K562 (cell line): ENCODE measurements around the gene KDM2A. TPM values are rescaled to one million over a fixed set of nuclear protein-coding genes. Genes with fewer than 3 reads are reported as not detected.

ENCODE experiments used
- ATAC-seq: fragments of 200-7000 bp; cut with Tn5 transposase; 3 replicates; pipeline ENCODE4 v1.9.1; 2020; ENCODE audit warnings: moderate library complexity
- BruUV-seq: library from RNA; stranded (reverse); fragments of 400-500 nt; replicated peaks from 2 replicates; lab custom pipeline; 2021; lab: Mats Ljungman, UMichigan
- CTCF ChIA-PET: fragments of 300-600 bp; formaldehyde crosslinking; extraction: SDS; loops from one replicate; lab custom pipeline; 2021; ENCODE audit warnings: low intra/inter-chr PET ratio; lab: Yijun Ruan, JAX
- POLR2A ChIA-PET: fragments of 300-600, 350-650 bp; sonication (Branson Sonifier 250); formaldehyde crosslinking; extraction: SDS; loops from one replicate; lab custom pipeline; 2021; ENCODE audit warnings: antibody characterized with exemption, inconsistent platforms; lab: Yijun Ruan, JAX
- DNase-seq, 4 experiments: peaks; one replicate each; pipeline versions ENCODE4 v3.0.0 to v3.0.0-alpha.2; 2011 to 2018; ENCODE audit warnings: low spot score in 3 of 4, mixed read lengths in 3 of 4; ENCODE audit errors: extremely low read depth in 1 of 4
- FAIRE-seq: peaks from 2 replicates; lab custom pipeline; 2011; peaks lifted over from hg19 to GRCh38; lab: Jason Lieb, UNC
- H2AFZ ChIP-seq: 2 replicates; pipeline ENCODE4 v1.6.0; 2011; ENCODE audit warnings: low read depth, low read length, control low read depth, inconsistent platforms
- H3K27ac ChIP-seq: fragments of 200-600 bp; 3 replicates; pipeline ENCODE4 v1.8.0; 2011; ENCODE audit warnings: low read depth, mild to moderate bottlenecking, control low read depth, inconsistent platforms, low read length, moderate library complexity, mixed read lengths; ENCODE audit errors: extremely low read depth
- H3K27me3 ChIP-seq, 2 experiments: fragments of 300-600 bp in 1 of 2; 2 replicates in 1 of 2; 3 replicates in 1 of 2; pipeline versions ENCODE4 v1.6.0 to v1.8.0; 2011; ENCODE audit warnings: inconsistent platforms in 2 of 2, low read length in 2 of 2, mild to moderate bottlenecking in 1 of 2, mixed read lengths in 1 of 2, moderate library complexity in 1 of 2; ENCODE audit not compliant: control insufficient read depth in 2 of 2, insufficient read depth in 2 of 2
- H3K36me3 ChIP-seq: fragments of 300-600 bp; 3 replicates; pipeline ENCODE4 v1.8.0; 2011; ENCODE audit warnings: mild to moderate bottlenecking, low read length, inconsistent platforms; ENCODE audit not compliant: control insufficient read depth, insufficient read depth
- H3K4me1 ChIP-seq, 2 experiments: fragments of 200-600 bp in 1 of 2; replicated peaks in 1 of 2; 2 replicates in 1 of 2; 3 replicates in 1 of 2; pipeline versions ENCODE4 v1.5.1 to v1.8.0; 2011; ENCODE audit warnings: inconsistent platforms in 2 of 2, low read length in 2 of 2, mild to moderate bottlenecking in 1 of 2, mixed read lengths in 1 of 2, moderate library complexity in 1 of 2; ENCODE audit not compliant: control insufficient read depth in 2 of 2, insufficient read depth in 2 of 2
- H3K4me2 ChIP-seq: 2 replicates; pipeline ENCODE4 v1.6.1; 2011; ENCODE audit warnings: low read length, control low read depth, inconsistent platforms, mixed read lengths; ENCODE audit not compliant: insufficient read depth
- H3K4me3 ChIP-seq: fragments of 200-600 bp; sonication (generic), shearing (Covaris generic); 2 replicates; pipeline ENCODE4 v1.5.1; 2016; ENCODE audit warnings: control low read depth, inconsistent platforms
- H3K79me2 ChIP-seq: fragments of 200-600 bp; 3 replicates; pipeline ENCODE4 v1.8.0; 2011; ENCODE audit warnings: low read length, inconsistent platforms; ENCODE audit not compliant: control insufficient read depth, insufficient read depth
- H3K9ac ChIP-seq, 2 experiments: 2 replicates each; pipeline versions ENCODE4 v1.6.0 to v1.6.1; 2011; ENCODE audit warnings: low read depth in 2 of 2, low read length in 2 of 2, control low read depth in 1 of 2, inconsistent platforms in 1 of 2, mild to moderate bottlenecking in 1 of 2, mixed read lengths in 1 of 2; ENCODE audit not compliant: insufficient read depth in 1 of 2
- H3K9me1 ChIP-seq: one replicate; pipeline ENCODE4 v1.6.0; 2011; ENCODE audit warnings: inconsistent platforms, mild to moderate bottlenecking, low read length, moderate library complexity; ENCODE audit not compliant: control insufficient read depth, insufficient read depth
- H3K9me3 ChIP-seq: replicated peaks from 2 replicates; pipeline ENCODE4 v1.5.1; 2011; ENCODE audit warnings: low read depth, low read length, inconsistent platforms; ENCODE audit not compliant: control insufficient read depth, insufficient read depth
- H4K20me1 ChIP-seq: replicated peaks from 2 replicates; pipeline ENCODE4 v1.6.1; 2011; ENCODE audit warnings: low read length, inconsistent platforms, mixed read lengths; ENCODE audit not compliant: control insufficient read depth, insufficient read depth
- ATF1 ChIP-seq, 2 experiments: fragments of 450-650 bp in 1 of 2; IDR thresholded peaks; 2 replicates each; pipeline ENCODE4 v1.6.1; 2016; ENCODE audit warnings: missing compliant biosample characterization in 1 of 2, missing genetic modification characterization in 1 of 2
- CEBPG ChIP-seq, 3 experiments: fragments of 200-800 bp in 1 of 3; sonication (Bioruptor generic) in 1 of 3; sonication (generic) in 1 of 3; formaldehyde crosslinking in 1 of 3; IDR thresholded peaks in 2 of 3; conservative IDR thresholded peaks in 1 of 3; 2 replicates each; pipeline versions ENCODE4 v1.6.1 to v1.8.0; 2016 to 2022; ENCODE audit warnings: missing compliant biosample characterization in 2 of 3, missing genetic modification characterization in 2 of 3, mild to moderate bottlenecking in 1 of 3, missing genetic modification reagents in 1 of 3
- ZNF121 ChIP-seq: sonication (generic); formaldehyde crosslinking; conservative IDR thresholded peaks from 2 replicates; pipeline ENCODE4 v1.8.0; 2022; ENCODE audit warnings: missing genetic modification reagents
- ZNF311 ChIP-seq: fragments of 250-450 bp; sonication (Bioruptor Pico); IDR thresholded peaks from 2 replicates; pipeline ENCODE4 v1.4.0; 2020; ENCODE audit warnings: mild to moderate bottlenecking, moderate library complexity
- WGBS: fragments of 100-300 bp; shearing (Covaris generic); methylation state at CpG from one replicate; pipeline ENCODE4 v1.1.6; 2016; ENCODE audit warnings: low coverage, mixed read lengths; ENCODE audit not compliant: insufficient coverage; ENCODE audit errors: missing lambda C conversion rate; 5-methylcytosine and 5-hydroxymethylcytosine counted together
- in situ Hi-C: fragments of 300-500 bp; cut with MboI; formaldehyde crosslinking; loops from 4 replicates; pipeline ENCODE4 v1.15.0; 2018; ENCODE audit warnings: inconsistent platforms, mixed read lengths
- intact Hi-C: fragments of 100-400 bp; cut with micrococcal nuclease; formaldehyde crosslinking; loops from 2 replicates; pipeline ENCODE4 v1.14.2; 2022
- polyA plus RNA-seq, 8 experiments: library from polyadenylated mRNA; depleted of rRNA in 4 of 8; stranded (reverse) in 5 of 8; unstranded in 3 of 8; fragments of >200 nt; fragmentation: Nextera tagmentation in 2 of 8; fragmentation: Illumina TruSeq in 1 of 8; extraction: Ambion mirVana in 2 of 8; extraction: Trizol in 1 of 8; gene quantifications; 2 replicates each; pipeline versions ENCODE4 v1.2.1 to v1.2.3, GENCODE V29; 2011 to 2014; ENCODE audit warnings: inconsistent platforms in 1 of 8, missing spikeins in 1 of 8
- total RNA-seq, 7 experiments: library from RNA; depleted of rRNA in 6 of 7; stranded (reverse); fragments of >200 nt in 6 of 7; fragmentation: Illumina TruSeq in 2 of 7; extraction: Trizol in 2 of 7; gene quantifications; 2 replicates each; pipeline versions ENCODE4 v1.2.1 to v1.2.3, GENCODE V29; 2011 to 2021; ENCODE audit warnings: low replicate concordance in 1 of 7

KDM2A gene
- total and polyA plus RNA-seq, 9 of the 15 experiments (the other 6 are each of a cell fraction or from before 2014, with no cell fraction given): 5.0 to 39.3 (median 21.3) TPM

DNA sequence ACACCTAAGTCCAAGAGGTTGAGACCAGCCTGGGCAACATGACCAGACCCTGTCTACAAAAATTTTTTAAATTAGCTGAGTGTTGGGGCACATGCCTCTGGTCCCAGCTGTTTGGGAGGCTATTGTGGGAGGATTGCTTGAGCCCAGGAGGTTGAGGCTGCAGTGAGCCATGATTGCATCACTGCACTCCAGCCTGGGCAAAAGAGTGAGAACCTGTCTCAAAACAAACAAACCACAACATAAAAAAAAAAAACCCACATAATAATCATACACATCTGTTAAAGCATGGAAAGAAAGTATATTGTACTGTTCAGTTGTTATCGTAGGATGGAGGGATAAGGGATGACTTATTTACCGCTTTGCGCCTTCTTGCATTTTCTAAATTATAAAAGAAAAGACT lies 111.3 kb downstream of the KDM2A start:
- H3K79me2 ChIP-seq: no peaks in the 10 kb centered on the region
- intact Hi-C loops: no loop called here
- no peaks in the 10 kb centered on the region for H3K9me3 ChIP-seq
- WGBS: 94% methylated on average over 3 of the region's 3 CpGs
- TF ChIP-seq CEBPG (CRISPR knock-in tag; IDR thresholded peaks at IDR 0.05) (0 out of 2 replicates have a peak, but pooled peaks have one; percentile 36), CEBPG (tag; conservative IDR thresholded peaks at IDR 0.05 in 1 of 2, IDR thresholded peaks at IDR 0.05 in 1 of 2) (peak in 1 of 2 experiments; percentile 74; a peak in 2 of 4 replicates), ATF1 (CRISPR knock-in tag; IDR thresholded peaks at IDR 0.05) (no peak), ATF1 (tag; IDR thresholded peaks at IDR 0.05) (no peak)
- no peak overlapping the region for H3K4me2 ChIP-seq
- no peak for ATAC-seq
- ChIA-PET POLR2A (no interaction called here), CTCF (no interaction called here)
- H3K36me3 ChIP-seq: peaks cover 54% of the 10 kb centered on the region; the same call in 2 of the 3 replicates
- no peak for FAIRE-seq
- H3K9ac ChIP-seq: no peak overlapping the region
- no peaks in the 10 kb centered on the region for H4K20me1 ChIP-seq
- H3K4me3 ChIP-seq: no peak overlapping the region
- H3K4me1 ChIP-seq: no peaks in the 10 kb centered on the region
- H2AFZ ChIP-seq: no peak overlapping the region
- no peak for DNase-seq
- no peaks in the 10 kb centered on the region for H3K27me3 ChIP-seq
- in situ Hi-C loops: no loop called here
- BruUV-seq: no TSS peak
- no peak overlapping the region for H3K27ac ChIP-seq
- no peaks in the 10 kb centered on the region for H3K9me1 ChIP-seq

DNA sequence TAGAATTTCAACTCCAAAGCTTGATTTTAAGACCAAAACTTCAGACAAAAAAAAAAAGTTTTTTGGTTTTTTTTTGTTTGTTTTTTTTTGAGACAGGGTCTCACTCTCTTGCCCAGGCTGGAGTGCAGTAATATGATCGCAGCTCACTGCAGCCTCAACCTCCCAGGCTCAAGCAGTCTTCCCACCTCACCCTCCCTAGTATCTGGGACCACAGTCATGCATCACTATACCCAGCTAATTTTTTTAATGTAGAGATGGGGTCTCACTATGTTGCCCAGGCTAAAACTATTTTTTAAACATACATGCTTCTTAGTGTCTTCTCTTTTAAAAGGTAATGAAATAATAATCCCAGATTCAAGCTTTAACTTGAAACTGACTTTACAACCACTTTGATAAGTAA lies 111.8 kb downstream of the KDM2A start:
- Histone ChIP-seq H3K27ac (no peak overlapping the region), H3K27me3 (no peaks in the 10 kb centered on the region), H3K36me3 (peaks cover 55% of the 10 kb centered on the region; the same call in 2 of the 3 replicates), H3K4me3 (no peak overlapping the region), H2AFZ (no peak overlapping the region), H3K9me1 (no peaks in the 10 kb centered on the region), H3K9me3 (no peaks in the 10 kb centered on the region), H3K4me1 (no peaks in the 10 kb centered on the region), H4K20me1 (no peaks in the 10 kb centered on the region), H3K79me2 (no peaks in the 10 kb centered on the region), H3K4me2 (no peak overlapping the region), H3K9ac (no peak overlapping the region)
- FAIRE-seq: no peak
- POLR2A ChIA-PET: no interaction called here
- in situ Hi-C loops (no loop called here), intact Hi-C loops (no loop called here)
- TF ChIP-seq ZNF121 (CRISPR knock-in tag) (peak; percentile 97), ZNF311 (CRISPR knock-in tag) (no peak)
- no peak for ATAC-seq
- CTCF ChIA-PET: no interaction called here
- 67% methylated on average over 1 of the region's 1 CpG for WGBS
- DNase-seq: no peak
- no TSS peak for BruUV-seq
